HG02798 (cell line): Measurements from ENCODE around the gene EVPL.
"Not testable (repeated sequence)": the region's sequence is repeated elsewhere in the genome, so short reads cannot be mapped to it uniquely, and the experiment has no call there.

Source experiments
- ATAC-seq: cut with Tn5 transposase; IDR thresholded peaks from one replicate; pipeline ENCODE4 v1.9.1; 2021; ENCODE audit warnings: mild to moderate bottlenecking; ENCODE audit not compliant: unreplicated experiment, poor library complexity

The EVPL gene

GRCh38 chr17:75975187-75975586, 51.9 kb downstream of the EVPL start:
- ATAC-seq: not testable (repeated sequence)

GRCh38 chr17:75970626-75971025, 56.5 kb downstream of the EVPL start:
- no peak for ATAC-seq

DNA sequence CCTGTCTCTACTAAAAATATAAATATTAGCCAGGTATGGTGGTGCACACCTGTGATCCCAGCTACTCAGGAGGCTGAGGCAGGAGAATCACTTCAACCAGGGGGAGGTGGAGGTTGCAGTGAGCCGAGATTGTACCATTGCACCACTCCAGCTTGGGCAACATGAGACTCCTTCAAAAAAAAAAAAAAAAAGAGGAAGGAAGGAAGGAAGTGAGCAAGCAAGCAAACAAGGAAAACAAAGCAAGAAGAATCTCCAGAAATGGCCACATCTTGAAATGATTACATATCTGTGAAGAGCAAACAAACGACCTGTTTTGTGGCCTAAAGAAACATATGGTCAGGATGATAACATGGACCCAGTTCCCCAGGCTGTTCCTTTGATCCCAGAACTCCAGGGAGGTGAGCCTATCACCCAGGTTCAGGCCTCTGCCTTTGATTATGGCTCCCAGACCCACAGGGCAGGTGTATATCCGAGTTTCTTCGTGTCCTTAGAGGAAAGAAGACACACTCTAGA, 57.0 kb downstream of the EVPL start:
- no peak for ATAC-seq

- not testable (repeated sequence) for ATAC-seq
Observed at GRCh38 chr17:75969044-75969443, 58.1 kb downstream of the EVPL start.

DNA sequence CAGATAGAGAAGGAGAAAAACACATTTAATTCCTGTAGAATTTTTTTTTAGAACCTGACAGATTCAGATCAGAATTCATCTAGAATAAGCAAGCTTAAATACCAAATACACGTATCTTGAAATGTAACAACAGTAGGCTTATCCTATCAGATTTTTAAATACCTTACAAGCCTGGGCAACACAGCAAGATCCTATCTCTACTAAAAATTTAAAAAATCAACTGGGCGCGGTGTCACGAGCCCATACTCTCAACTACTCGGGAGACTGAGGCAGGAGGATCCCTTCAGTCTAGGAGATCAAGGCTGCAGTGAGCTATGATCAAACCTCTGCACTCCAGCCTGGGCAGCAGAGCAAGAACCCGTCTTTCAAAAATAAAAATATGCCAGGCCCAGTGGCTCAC, 61.6 kb downstream of the EVPL start:
- no peak for ATAC-seq

GRCh38 chr17:75959839-75960511, 67.1 kb downstream of the EVPL start:
- ATAC-seq: no peak

- ATAC-seq: no peak
Observed at GRCh38 chr17:75959051-75959838, 67.9 kb downstream of the EVPL start.
